Activated naive CD4-positive, alpha-beta T cell treated with anti-CD3 and anti-CD28 coated beads, Interleukin-2, amount 50 U/mL, for 16 hours (primary cell): Measurements from ENCODE around the gene APBA2.

Experiments used
- DNase-seq: peaks from one replicate; pipeline ENCODE4 v3.0.0-alpha.2; 2020

APBA2 gene

GRCh38 chr15:29110176-29110575 is 224.4 kb downstream of the APBA2 start:
- DNase-seq = no peak

GRCh38 chr15:29110733-29111132 is 225.0 kb downstream of the APBA2 start:
- no peak for DNase-seq

- DNase-seq = no peak
Measured at GRCh38 chr15:29111705-29112281, 226.0 kb downstream of the APBA2 start.

GRCh38 chr15:29113336-29114220 is 227.8 kb downstream of the APBA2 start:
- no peak for DNase-seq

GRCh38 chr15:29114221-29115092 is 228.7 kb downstream of the APBA2 start:
- DNase-seq = no peak

GRCh38 chr15:29115093-29115991 is 229.6 kb downstream of the APBA2 start:
- no peak for DNase-seq

GRCh38 chr15:29116970-29117700 is 231.4 kb downstream of the APBA2 start:
- DNase-seq = no peak

GRCh38 chr15:29117778-29118177 is 232.0 kb downstream of the APBA2 start:
- DNase-seq = no peak

- DNase-seq = no peak
Measured at GRCh38 chr15:29119847-29120246, 234.1 kb downstream of the APBA2 start.

GRCh38 chr15:29120593-29121368 is 235.0 kb downstream of the APBA2 start:
- DNase-seq = no peak

- no peak for DNase-seq
Measured at GRCh38 chr15:29121369-29121656, 235.5 kb downstream of the APBA2 start.

GRCh38 chr15:29121907-29122306 is 236.1 kb downstream of the APBA2 start:
- no peak for DNase-seq

- no peak for DNase-seq
Measured at GRCh38 chr15:29122506-29122905, 236.7 kb downstream of the APBA2 start.

GRCh38 chr15:29123171-29123570 is 237.4 kb downstream of the APBA2 start:
- DNase-seq = no peak

GRCh38 chr15:29123991-29124390 is 238.2 kb downstream of the APBA2 start:
- no peak for DNase-seq

GRCh38 chr15:29124581-29125381 is 239.0 kb downstream of the APBA2 start:
- no peak for DNase-seq

- DNase-seq = no peak
Measured at GRCh38 chr15:29125382-29126207, 239.8 kb downstream of the APBA2 start.

- DNase-seq = no peak
Measured at GRCh38 chr15:29126208-29126536, 240.4 kb downstream of the APBA2 start.

- no peak for DNase-seq
Measured at GRCh38 chr15:29126821-29127461, 241.2 kb downstream of the APBA2 start.
